Measurements from ENCODE around the gene DAB1.
A peak's percentile ranks its signal among the peaks of the same experiment; 100 is the strongest.

The DAB1 gene

GRCh38 chr1:56970280-56970679, 453.6 kb downstream of the DAB1 start:
- no peak for DNase-seq (ENCODE audit: low spot score)
- no peak overlapping the region for H3K4me3 ChIP-seq (ENCODE audit: low read length in 2 of 2)
- H3K9ac ChIP-seq (ENCODE audit: low read depth, low read length, poor library complexity): peak overlapping the region; percentile 65
- H3K27ac ChIP-seq (replicated peaks; ENCODE audit: low read length): no peak overlapping the region
- H3K79me1 ChIP-seq (ENCODE audit: low read depth, low read length): no peaks in the 10 kb centered on the region
- H3K4me2 ChIP-seq (ENCODE audit: insufficient read depth, low read length, poor library complexity, severe bottlenecking): no peak overlapping the region
- no peak overlapping the region for H3K14ac ChIP-seq (ENCODE audit: low read length)
- WGBS, 2 donors (ENCODE audit: extremely low coverage in 2 of 2, insufficient read length in 2 of 2, insufficient replicate concordance in 1 of 2): no CpG with 5 or more reads among the region's 1 CpG
- H3K36me3 ChIP-seq (replicated peaks in 1 of 2; ENCODE audit: control insufficient read depth in 2 of 2, insufficient read depth in 2 of 2, low read length in 2 of 2): no peaks in the 10 kb centered on the region
- H2AFZ ChIP-seq (ENCODE audit: low read length): no peak overlapping the region
- H4K91ac ChIP-seq (ENCODE audit: low read depth, low read length, poor library complexity): no peak overlapping the region
- no peaks in the 10 kb centered on the region for H3K4me1 ChIP-seq (ENCODE audit: control insufficient read depth in 2 of 2, insufficient read depth in 1 of 2, low read depth in 1 of 2, low read length in 2 of 2)
- H3K23ac ChIP-seq (ENCODE audit: low read depth, low read length, poor library complexity): no peak overlapping the region
- H3K9me3 ChIP-seq (replicated peaks in 1 of 2; ENCODE audit: control insufficient read depth in 2 of 2, insufficient read depth in 1 of 2, low read depth in 1 of 2, low read length in 2 of 2): no peaks in the 10 kb centered on the region
- H2BK5ac ChIP-seq (ENCODE audit: low read length): no peak overlapping the region
- H3K4ac ChIP-seq (ENCODE audit: low read length): no peak overlapping the region
- H2BK12ac ChIP-seq (ENCODE audit: low read length): no peak overlapping the region
- H3K18ac ChIP-seq (ENCODE audit: low read length): no peak overlapping the region
- H4K8ac ChIP-seq (ENCODE audit: low read depth, low read length): no peak overlapping the region
- no peak overlapping the region for H2BK15ac ChIP-seq (ENCODE audit: low read length)
- no peak overlapping the region for H2BK120ac ChIP-seq (ENCODE audit: low read depth, low read length)
- H3K27me3 ChIP-seq (ENCODE audit: control insufficient read depth in 3 of 3, insufficient read depth in 3 of 3, low read depth in 1 of 3, low read length in 3 of 3): peaks cover 0 to 7% (median 0%) of the 10 kb centered on the region in 3 experiments
- no peak overlapping the region for H2AK5ac ChIP-seq (ENCODE audit: low read depth, low read length)

GRCh38 chr1:56968878-56969495, 454.9 kb downstream of the DAB1 start:
- DNase-seq (ENCODE audit: low spot score): no peak
- WGBS, 2 donors (ENCODE audit: extremely low coverage in 2 of 2, insufficient read length in 2 of 2, insufficient replicate concordance in 1 of 2): no CpG with 5 or more reads among the region's 2 CpGs
- Histone ChIP-seq H2BK120ac (ENCODE audit: low read depth, low read length) (no peak overlapping the region), H3K36me3 (replicated peaks in 1 of 2; ENCODE audit: control insufficient read depth in 2 of 2, insufficient read depth in 2 of 2, low read length in 2 of 2) (no peaks in the 10 kb centered on the region), H4K8ac (ENCODE audit: low read depth, low read length) (no peak overlapping the region), H3K4me1 (ENCODE audit: control insufficient read depth in 2 of 2, insufficient read depth in 1 of 2, low read depth in 1 of 2, low read length in 2 of 2) (peaks cover 0 to 8% of the 10 kb centered on the region in 2 donors), H3K14ac (ENCODE audit: low read length) (no peak overlapping the region), H3K27ac (replicated peaks; ENCODE audit: low read length) (no peak overlapping the region), H3K27me3 (ENCODE audit: control insufficient read depth in 3 of 3, insufficient read depth in 3 of 3, low read depth in 1 of 3, low read length in 3 of 3) (peaks cover 0 to 7% (median 0%) of the 10 kb centered on the region in 3 experiments), H3K9me3 (replicated peaks in 1 of 2; ENCODE audit: control insufficient read depth in 2 of 2, insufficient read depth in 1 of 2, low read depth in 1 of 2, low read length in 2 of 2) (no peaks in the 10 kb centered on the region), H3K18ac (ENCODE audit: low read length) (no peak overlapping the region), H2BK12ac (ENCODE audit: low read length) (no peak overlapping the region), H3K79me1 (ENCODE audit: low read depth, low read length) (no peaks in the 10 kb centered on the region), H3K4me2 (ENCODE audit: insufficient read depth, low read length, poor library complexity, severe bottlenecking) (no peak overlapping the region), H2BK15ac (ENCODE audit: low read length) (no peak overlapping the region), H3K9ac (ENCODE audit: low read depth, low read length, poor library complexity) (no peak overlapping the region), H3K4me3 (ENCODE audit: low read length in 2 of 2) (no peak overlapping the region), H4K91ac (ENCODE audit: low read depth, low read length, poor library complexity) (no peak overlapping the region), H2AFZ (ENCODE audit: low read length) (no peak overlapping the region), H2AK5ac (ENCODE audit: low read depth, low read length) (no peak overlapping the region), H3K23ac (ENCODE audit: low read depth, low read length, poor library complexity) (no peak overlapping the region), H3K4ac (ENCODE audit: low read length) (no peak overlapping the region), H2BK5ac (ENCODE audit: low read length) (no peak overlapping the region)

- H2AFZ ChIP-seq (ENCODE audit: low read length): no peak overlapping the region
- no peak overlapping the region for H3K4me3 ChIP-seq (ENCODE audit: low read length in 2 of 2)
- no peak overlapping the region for H2AK5ac ChIP-seq (ENCODE audit: low read depth, low read length)
- H3K27me3 ChIP-seq (ENCODE audit: control insufficient read depth in 3 of 3, insufficient read depth in 3 of 3, low read depth in 1 of 3, low read length in 3 of 3): peaks cover 0 to 7% (median 0%) of the 10 kb centered on the region in 3 experiments
- no peak overlapping the region for H4K91ac ChIP-seq (ENCODE audit: low read depth, low read length, poor library complexity)
- no peak overlapping the region for H3K9ac ChIP-seq (ENCODE audit: low read depth, low read length, poor library complexity)
- H3K18ac ChIP-seq (ENCODE audit: low read length): no peak overlapping the region
- H2BK12ac ChIP-seq (ENCODE audit: low read length): no peak overlapping the region
- no peak overlapping the region for H3K14ac ChIP-seq (ENCODE audit: low read length)
- H3K4me2 ChIP-seq (ENCODE audit: insufficient read depth, low read length, poor library complexity, severe bottlenecking): no peak overlapping the region
- H3K27ac ChIP-seq (replicated peaks; ENCODE audit: low read length): no peak overlapping the region
- no peak overlapping the region for H3K23ac ChIP-seq (ENCODE audit: low read depth, low read length, poor library complexity)
- no peak overlapping the region for H2BK5ac ChIP-seq (ENCODE audit: low read length)
- peak; percentile 35 for DNase-seq (ENCODE audit: low spot score)
- H3K4me1 ChIP-seq (ENCODE audit: control insufficient read depth in 2 of 2, insufficient read depth in 1 of 2, low read depth in 1 of 2, low read length in 2 of 2): peaks cover 0 to 8% of the 10 kb centered on the region in 2 donors
- no peak overlapping the region for H4K8ac ChIP-seq (ENCODE audit: low read depth, low read length)
- no peak overlapping the region for H3K4ac ChIP-seq (ENCODE audit: low read length)
- no CpG with 5 or more reads among the region's 15 CpGs for WGBS, 2 donors (ENCODE audit: extremely low coverage in 2 of 2, insufficient read length in 2 of 2, insufficient replicate concordance in 1 of 2)
- H2BK120ac ChIP-seq (ENCODE audit: low read depth, low read length): no peak overlapping the region
- H2BK15ac ChIP-seq (ENCODE audit: low read length): no peak overlapping the region
- no peaks in the 10 kb centered on the region for H3K36me3 ChIP-seq (replicated peaks in 1 of 2; ENCODE audit: control insufficient read depth in 2 of 2, insufficient read depth in 2 of 2, low read length in 2 of 2)
- H3K9me3 ChIP-seq (replicated peaks in 1 of 2; ENCODE audit: control insufficient read depth in 2 of 2, insufficient read depth in 1 of 2, low read depth in 1 of 2, low read length in 2 of 2): no peaks in the 10 kb centered on the region
- H3K79me1 ChIP-seq (ENCODE audit: low read depth, low read length): no peaks in the 10 kb centered on the region
Measured at GRCh38 chr1:56967900-56968832, 455.7 kb downstream of the DAB1 start.

GRCh38 chr1:56967355-56967754, 456.5 kb downstream of the DAB1 start:
- H3K4me1 ChIP-seq (ENCODE audit: control insufficient read depth in 2 of 2, insufficient read depth in 1 of 2, low read depth in 1 of 2, low read length in 2 of 2): peaks cover 0 to 8% of the 10 kb centered on the region in 2 donors
- WGBS, 2 donors (ENCODE audit: extremely low coverage in 2 of 2, insufficient read length in 2 of 2, insufficient replicate concordance in 1 of 2): no CpG with 5 or more reads among the region's 3 CpGs
- DNase-seq (ENCODE audit: low spot score): no peak

More at GRCh38 chr1:56967355-56967754, 456.5 kb downstream of the DAB1 start:
- no peak overlapping the region for H3K4me2 ChIP-seq (ENCODE audit: insufficient read depth, low read length, poor library complexity, severe bottlenecking)
- no peak overlapping the region for H3K4ac ChIP-seq (ENCODE audit: low read length)
- no peak overlapping the region for H3K18ac ChIP-seq (ENCODE audit: low read length)
- no peak overlapping the region for H3K27ac ChIP-seq (replicated peaks; ENCODE audit: low read length)
- H2BK12ac ChIP-seq (ENCODE audit: low read length): no peak overlapping the region
- H2BK5ac ChIP-seq (ENCODE audit: low read length): no peak overlapping the region
- H2BK15ac ChIP-seq (ENCODE audit: low read length): no peak overlapping the region
- no peak overlapping the region for H3K4me3 ChIP-seq (ENCODE audit: low read length in 2 of 2)
- H2BK120ac ChIP-seq (ENCODE audit: low read depth, low read length): no peak overlapping the region
- peaks cover 0 to 7% (median 0%) of the 10 kb centered on the region in 3 experiments for H3K27me3 ChIP-seq (ENCODE audit: control insufficient read depth in 3 of 3, insufficient read depth in 3 of 3, low read depth in 1 of 3, low read length in 3 of 3)
- H2AFZ ChIP-seq (ENCODE audit: low read length): no peak overlapping the region
- no peak overlapping the region for H3K9ac ChIP-seq (ENCODE audit: low read depth, low read length, poor library complexity)
- H3K23ac ChIP-seq (ENCODE audit: low read depth, low read length, poor library complexity): no peak overlapping the region
- H3K36me3 ChIP-seq (replicated peaks in 1 of 2; ENCODE audit: control insufficient read depth in 2 of 2, insufficient read depth in 2 of 2, low read length in 2 of 2): no peaks in the 10 kb centered on the region
- H3K14ac ChIP-seq (ENCODE audit: low read length): no peak overlapping the region
- H2AK5ac ChIP-seq (ENCODE audit: low read depth, low read length): no peak overlapping the region
- no peak overlapping the region for H4K8ac ChIP-seq (ENCODE audit: low read depth, low read length)
- no peaks in the 10 kb centered on the region for H3K79me1 ChIP-seq (ENCODE audit: low read depth, low read length)
- H3K9me3 ChIP-seq (replicated peaks in 1 of 2; ENCODE audit: control insufficient read depth in 2 of 2, insufficient read depth in 1 of 2, low read depth in 1 of 2, low read length in 2 of 2): no peaks in the 10 kb centered on the region
- no peak overlapping the region for H4K91ac ChIP-seq (ENCODE audit: low read depth, low read length, poor library complexity)

All from neuronal stem cell (in vitro differentiated cells).